ENCODE results near the gene MLLT3. TPM values are rescaled to one million over a fixed set of nuclear protein-coding genes. Genes with fewer than 3 reads are reported as not detected.

MLLT3 gene
- total RNA-seq, 1 donor from 2014 or later: 18.0 TPM

- H3K4me3 ChIP-seq: no peak overlapping the region
- no peak for TF ChIP-seq CTCF (IDR thresholded peaks at IDR 0.05)
- intact Hi-C loops (cut with DNase I): no loop called here
- H3K27me3 ChIP-seq (ENCODE audit: low read depth): no peaks in the 10 kb centered on the region
- DNase-seq (no peak), ATAC-seq (no peak)
- H3K4me1 ChIP-seq: no peaks in the 10 kb centered on the region
- no peak overlapping the region for H3K27ac ChIP-seq
- no peaks in the 10 kb centered on the region for H3K9me3 ChIP-seq
- H3K36me3 ChIP-seq: no peaks in the 10 kb centered on the region
These were observed 159.9 kb downstream of the MLLT3 start for GRCh38 chr9:20462410-20462809.

GRCh38 chr9:20447291-20447690 lies 175.0 kb downstream of the MLLT3 start:
- TF ChIP-seq CTCF (IDR thresholded peaks at IDR 0.05): no peak
- H3K9me3 ChIP-seq: no peaks in the 10 kb centered on the region
- no peak overlapping the region for H3K4me3 ChIP-seq
- H3K27me3 ChIP-seq (ENCODE audit: low read depth): no peaks in the 10 kb centered on the region
- ATAC-seq (no peak), DNase-seq (no peak)
- H3K36me3 ChIP-seq: no peaks in the 10 kb centered on the region
- H3K27ac ChIP-seq: no peak overlapping the region
- H3K4me1 ChIP-seq: no peaks in the 10 kb centered on the region
- intact Hi-C loops (cut with DNase I): no loop called here

GRCh38 chr9:20446248-20446647 lies 176.1 kb downstream of the MLLT3 start:
- no peak overlapping the region for H3K4me3 ChIP-seq
- no peaks in the 10 kb centered on the region for H3K27me3 ChIP-seq (ENCODE audit: low read depth)
- H3K4me1 ChIP-seq: no peaks in the 10 kb centered on the region
- H3K27ac ChIP-seq: no peak overlapping the region
- intact Hi-C loops (cut with DNase I): no loop called here
- H3K9me3 ChIP-seq: no peaks in the 10 kb centered on the region
- DNase-seq (no peak), ATAC-seq (no peak)
- H3K36me3 ChIP-seq: no peaks in the 10 kb centered on the region
- no peak for TF ChIP-seq CTCF (IDR thresholded peaks at IDR 0.05)

- Histone ChIP-seq H3K27me3 (ENCODE audit: low read depth) (no peaks in the 10 kb centered on the region), H3K27ac (no peak overlapping the region), H3K36me3 (no peaks in the 10 kb centered on the region), H3K9me3 (no peaks in the 10 kb centered on the region), H3K4me1 (no peaks in the 10 kb centered on the region), H3K4me3 (no peak overlapping the region)
- no peak for TF ChIP-seq CTCF (IDR thresholded peaks at IDR 0.05)
- DNase-seq (no peak), ATAC-seq (no peak)
- intact Hi-C loops (cut with DNase I): no loop called here
These were observed 179.6 kb downstream of the MLLT3 start for GRCh38 chr9:20442461-20443319.

GRCh38 chr9:20441711-20442423 lies 180.4 kb downstream of the MLLT3 start:
- H3K9me3 ChIP-seq: no peaks in the 10 kb centered on the region
- ATAC-seq (no peak), DNase-seq (no peak)
- TF ChIP-seq CTCF (IDR thresholded peaks at IDR 0.05): no peak
- no peaks in the 10 kb centered on the region for H3K36me3 ChIP-seq
- H3K27ac ChIP-seq: no peak overlapping the region
- H3K27me3 ChIP-seq (ENCODE audit: low read depth): no peaks in the 10 kb centered on the region
- H3K4me1 ChIP-seq: no peaks in the 10 kb centered on the region
- H3K4me3 ChIP-seq: no peak overlapping the region
- intact Hi-C loops (cut with DNase I): no loop called here

All from lower lobe of right lung (tissue), 2 donors.